VCaP (cell line): ENCODE data around the gene DCUN1D2.

Experiments used
- H3K27ac ChIP-seq: fragments of 450-650 bp; 2 replicates; pipeline ENCODE4 v1.5.1; 2017
- TF ChIP-seq, protein P1 (sequence below): fragments of 450-650 bp; conservative IDR thresholded peaks from 2 replicates; pipeline ENCODE4 v1.5.1; 2017; ENCODE audit warnings: mild to moderate bottlenecking, moderate library complexity

The DCUN1D2 gene

DNA sequence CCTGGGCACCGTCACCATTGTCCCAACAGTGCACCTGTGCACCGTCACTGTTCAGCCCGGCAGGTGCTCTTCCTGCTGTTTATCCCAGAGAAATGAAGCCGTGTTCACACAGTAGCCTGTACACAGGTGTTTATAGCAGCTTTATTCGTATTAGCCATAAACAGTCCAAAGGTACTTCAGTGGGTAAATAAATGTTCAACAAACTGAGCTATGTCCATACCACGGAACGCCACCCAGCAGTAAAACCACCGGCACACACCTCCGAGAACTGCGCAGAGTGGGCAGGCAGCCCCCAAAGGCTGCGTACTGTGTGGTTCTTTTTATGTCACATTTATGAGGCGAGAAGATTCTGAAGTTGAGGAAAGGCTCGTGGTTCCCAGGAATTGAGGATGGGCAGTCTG is 44.9 kb upstream of the DCUN1D2 start:
- H3K27ac ChIP-seq = no peak overlapping the region
- TF ChIP-seq, protein P1, sequence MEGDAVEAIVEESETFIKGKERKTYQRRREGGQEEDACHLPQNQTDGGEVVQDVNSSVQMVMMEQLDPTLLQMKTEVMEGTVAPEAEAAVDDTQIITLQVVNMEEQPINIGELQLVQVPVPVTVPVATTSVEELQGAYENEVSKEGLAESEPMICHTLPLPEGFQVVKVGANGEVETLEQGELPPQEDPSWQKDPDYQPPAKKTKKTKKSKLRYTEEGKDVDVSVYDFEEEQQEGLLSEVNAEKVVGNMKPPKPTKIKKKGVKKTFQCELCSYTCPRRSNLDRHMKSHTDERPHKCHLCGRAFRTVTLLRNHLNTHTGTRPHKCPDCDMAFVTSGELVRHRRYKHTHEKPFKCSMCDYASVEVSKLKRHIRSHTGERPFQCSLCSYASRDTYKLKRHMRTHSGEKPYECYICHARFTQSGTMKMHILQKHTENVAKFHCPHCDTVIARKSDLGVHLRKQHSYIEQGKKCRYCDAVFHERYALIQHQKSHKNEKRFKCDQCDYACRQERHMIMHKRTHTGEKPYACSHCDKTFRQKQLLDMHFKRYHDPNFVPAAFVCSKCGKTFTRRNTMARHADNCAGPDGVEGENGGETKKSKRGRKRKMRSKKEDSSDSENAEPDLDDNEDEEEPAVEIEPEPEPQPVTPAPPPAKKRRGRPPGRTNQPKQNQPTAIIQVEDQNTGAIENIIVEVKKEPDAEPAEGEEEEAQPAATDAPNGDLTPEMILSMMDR = no peak

DNA sequence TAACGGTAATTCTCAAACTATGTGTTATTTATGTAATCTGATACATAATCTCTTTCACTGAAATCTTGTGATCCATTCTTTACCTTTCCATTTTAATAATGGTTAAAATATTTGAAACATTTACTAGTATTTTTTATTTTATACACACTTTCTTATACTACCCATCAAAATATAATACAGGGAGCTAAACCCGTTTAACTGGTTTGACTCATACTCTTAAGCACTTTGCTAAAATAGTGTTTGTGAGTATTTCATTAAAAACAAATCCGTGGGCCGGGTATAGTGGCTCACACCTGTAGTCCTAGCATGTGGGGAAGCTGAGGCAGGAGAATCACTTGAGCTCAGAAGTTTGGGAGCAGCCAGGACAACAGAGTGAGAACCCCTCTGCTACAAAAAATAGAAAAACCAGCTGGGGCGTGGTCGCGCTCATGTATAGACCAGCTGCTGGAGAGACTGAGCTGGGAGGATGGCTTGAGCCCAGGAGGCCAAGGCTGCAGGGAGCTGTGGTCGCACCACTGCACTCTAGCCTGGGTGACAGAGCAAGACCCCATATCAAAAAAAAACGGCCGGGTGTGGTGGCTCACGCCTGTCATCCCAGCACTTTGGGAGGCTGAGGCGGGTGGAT is 43.8 kb upstream of the DCUN1D2 start:
- H3K27ac ChIP-seq = no peak overlapping the region

DNA sequence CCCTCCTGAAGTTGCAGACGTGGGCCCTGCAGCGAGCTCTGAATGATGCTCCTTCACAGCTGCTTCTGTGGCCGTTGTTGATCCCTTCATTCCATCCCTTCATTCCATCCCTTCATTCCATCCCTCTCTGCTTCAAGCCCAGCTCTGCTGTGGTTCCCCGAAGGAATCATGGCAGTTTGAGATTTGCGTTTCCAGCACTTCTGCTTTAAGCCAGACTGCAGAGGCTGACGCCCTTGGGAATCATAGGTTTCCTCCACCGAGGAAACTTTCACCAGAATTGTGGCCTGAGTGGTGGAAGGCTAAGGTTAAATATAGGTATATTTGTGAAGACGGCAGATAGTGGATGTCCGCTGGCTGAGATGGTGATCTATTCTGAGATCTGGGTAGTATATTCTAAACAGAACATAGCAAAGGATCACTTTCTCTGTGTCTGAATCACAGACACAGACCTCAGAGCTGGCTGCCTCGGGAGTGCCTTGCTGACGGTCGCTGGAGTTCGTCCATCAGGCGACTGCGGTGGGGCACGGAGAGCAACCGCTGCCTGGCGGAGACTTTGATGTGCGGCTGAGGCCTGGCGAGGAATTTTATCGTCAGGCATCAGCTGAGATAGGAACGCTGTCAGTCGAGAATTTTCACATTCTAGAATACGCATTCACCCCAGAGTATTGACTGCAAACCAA is 42.8 kb upstream of the DCUN1D2 start:
- TF ChIP-seq, protein P1 = no peak
- H3K27ac ChIP-seq = no peak overlapping the region

More for the DNA sequence above, 43.8 kb upstream of the DCUN1D2 start:
- TF ChIP-seq, protein P1 = no peak

DNA sequence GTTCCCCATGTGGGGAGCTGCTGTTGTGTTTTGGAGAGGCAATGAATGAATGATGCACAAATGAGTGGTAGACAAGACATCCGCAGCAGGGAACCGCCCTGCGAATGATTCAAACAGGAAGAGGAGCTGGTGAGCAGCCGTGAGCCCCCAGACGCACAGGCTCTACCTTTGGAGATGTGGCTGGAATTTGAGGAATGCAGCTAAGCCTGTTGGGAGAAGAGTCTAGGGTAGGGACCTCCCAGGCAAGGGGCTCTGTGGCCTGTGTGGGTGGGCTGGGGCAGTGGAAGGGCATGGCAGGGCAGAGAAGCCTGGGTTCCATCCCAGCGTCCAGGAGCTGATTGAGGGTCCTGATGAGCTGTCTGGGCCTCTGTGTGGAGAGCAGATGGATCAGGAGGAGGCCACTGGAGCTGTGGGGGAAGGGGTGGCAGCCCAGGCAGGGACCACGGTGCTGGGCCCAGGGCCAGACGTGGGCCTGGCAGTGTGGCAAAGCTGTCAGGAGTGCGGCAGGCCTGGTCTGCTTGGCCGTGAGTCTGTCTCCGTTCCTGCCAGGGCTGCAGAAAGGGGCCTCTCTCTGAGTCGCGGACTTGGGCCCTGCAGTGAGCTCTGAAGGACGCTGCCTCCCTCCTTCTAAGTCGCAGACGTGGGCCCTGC is 41.8 kb upstream of the DCUN1D2 start:
- no peak overlapping the region for H3K27ac ChIP-seq
- TF ChIP-seq, protein P1 = no peak

DNA sequence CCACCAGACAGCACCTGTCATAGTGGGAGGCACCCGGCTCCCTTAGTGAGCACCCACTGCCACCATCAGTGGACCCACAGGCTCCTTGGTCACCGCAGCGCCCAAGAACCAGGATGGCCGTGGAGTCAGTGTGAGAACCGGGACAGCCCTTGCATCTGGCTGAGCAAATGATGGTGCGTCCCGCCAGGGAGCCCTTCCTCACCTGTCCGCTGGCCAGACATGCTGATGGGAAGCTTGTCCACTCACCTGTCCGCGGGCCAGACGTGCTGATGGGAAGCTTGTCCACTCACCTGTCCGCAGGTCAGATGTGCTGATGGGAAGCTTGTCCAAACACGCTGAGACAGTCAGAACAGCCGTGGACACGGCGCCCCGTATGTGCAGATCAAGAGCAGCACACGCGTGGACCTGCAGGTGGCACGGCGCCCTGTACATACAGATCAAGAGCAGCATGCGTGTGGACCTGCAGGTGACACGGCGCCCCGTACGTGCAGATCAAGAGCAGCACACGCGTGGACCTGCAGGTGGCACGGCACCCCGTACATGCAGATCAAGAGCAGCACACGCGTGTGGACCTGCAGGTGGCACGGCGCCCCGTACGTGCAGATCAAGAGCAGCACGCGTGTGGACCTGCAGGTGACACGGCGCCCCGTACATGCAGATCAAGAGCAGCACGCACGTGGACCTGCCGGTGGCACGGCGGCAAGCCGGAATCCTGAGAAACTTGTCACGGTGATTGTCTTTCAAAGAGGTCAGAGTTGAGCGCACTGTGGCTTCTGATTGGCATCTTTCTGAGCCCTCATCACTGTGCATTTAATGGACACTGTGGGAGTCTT is 40.7 kb upstream of the DCUN1D2 start:
- no peak overlapping the region for H3K27ac ChIP-seq
- TF ChIP-seq, protein P1 = no peak

DNA sequence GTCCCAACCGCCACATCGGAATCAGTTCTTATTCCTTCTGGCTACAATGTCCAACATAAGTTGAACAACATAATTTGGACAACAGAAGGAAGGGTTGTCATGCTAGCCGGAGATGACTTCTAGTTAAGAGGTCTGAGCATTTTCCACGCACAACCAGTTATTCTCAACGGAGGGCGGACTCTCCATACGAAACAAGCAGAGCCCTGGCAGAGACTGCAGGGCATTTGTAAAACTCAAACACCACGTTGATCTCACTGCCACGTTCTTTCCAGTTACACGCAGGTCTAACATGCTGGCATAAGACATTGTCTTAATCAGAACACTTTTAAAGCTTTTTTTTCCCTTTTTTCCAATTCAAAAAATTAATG is 38.3 kb upstream of the DCUN1D2 start:
- no peak overlapping the region for H3K27ac ChIP-seq
- TF ChIP-seq, protein P1 = no peak
